HepG2 (cell line): ENCODE data around the gene MYOC. TPM values are rescaled to one million over a fixed set of nuclear protein-coding genes. Genes with fewer than 3 reads are reported as not detected.

Source experiments
- ATAC-seq: fragments of 200-7000 bp; cut with Tn5 transposase; 3 replicates; pipeline ENCODE4 v1.9.1; 2020; ENCODE audit warnings: mild to moderate bottlenecking, moderate library complexity
- BruUV-seq: library from RNA; stranded (reverse); fragments of 400-500 nt; replicated peaks from 2 replicates; lab custom pipeline; 2021; lab: Mats Ljungman, UMichigan
- CTCF ChIA-PET: fragments of 300-600 bp; formaldehyde crosslinking; extraction: SDS; loops from one replicate; lab custom pipeline; 2021; ENCODE audit warnings: low total read pairs, inconsistent platforms, low intra/inter-chr PET ratio; lab: Yijun Ruan, JAX
- POLR2A ChIA-PET: fragments of 350-600 bp; sonication (Branson Sonifier 250); formaldehyde crosslinking; loops from one replicate; lab custom pipeline; 2020; ENCODE audit warnings: antibody characterized with exemption, inconsistent platforms; lab: Yijun Ruan, JAX
- DNase-seq: peaks from one replicate; pipeline ENCODE4 v3.0.0-alpha.2; 2015; ENCODE audit warnings: low spot score
- FAIRE-seq: peaks from 3 replicates; lab custom pipeline; 2011; peaks lifted over from hg19 to GRCh38; lab: Jason Lieb, UNC
- H2AFZ ChIP-seq: one replicate; pipeline ENCODE4 v1.6.1; 2011; ENCODE audit warnings: low read length, inconsistent platforms
- H3K27ac ChIP-seq: fragments of 300-600 bp; 3 replicates; pipeline ENCODE4 v1.8.0; 2011; ENCODE audit warnings: mixed run types, mild to moderate bottlenecking, mixed read lengths, low read length, inconsistent platforms; ENCODE audit not compliant: insufficient read depth; ENCODE audit errors: extremely low read length
- H3K27me3 ChIP-seq, 2 experiments: fragments of 200-600 bp in 1 of 2; 2 replicates in 1 of 2; 3 replicates in 1 of 2; pipeline versions ENCODE4 v1.6.0 to v1.8.0; 2011; ENCODE audit warnings: low read length in 2 of 2, mild to moderate bottlenecking in 2 of 2, moderate library complexity in 2 of 2, inconsistent platforms in 1 of 2; ENCODE audit not compliant: insufficient read depth in 2 of 2, control insufficient read depth in 1 of 2
- H3K36me3 ChIP-seq, 2 experiments: fragments of 200-600 bp in 1 of 2; replicated peaks in 1 of 2; 2 replicates in 1 of 2; 3 replicates in 1 of 2; pipeline versions ENCODE4 v1.5.1 to v1.8.0; 2011; ENCODE audit warnings: low read length in 2 of 2, inconsistent platforms in 1 of 2; ENCODE audit not compliant: insufficient read depth in 2 of 2, control insufficient read depth in 1 of 2
- H3K4me1 ChIP-seq: 2 replicates; pipeline ENCODE4 v1.5.1; 2012; ENCODE audit warnings: low read length, inconsistent platforms; ENCODE audit not compliant: insufficient read depth
- H3K4me2 ChIP-seq: 2 replicates; pipeline ENCODE4 v1.6.0; 2011; ENCODE audit warnings: low read depth, low read length, inconsistent platforms
- H3K4me3 ChIP-seq, 3 experiments: fragments of 200-600 bp in 1 of 3; sonication (generic), shearing (Covaris generic) in 1 of 3; replicated peaks in 1 of 3; 2 replicates each; pipeline ENCODE4 v1.5.1; 2011 to 2016; ENCODE audit warnings: low read length in 3 of 3, inconsistent platforms in 2 of 3, low read depth in 2 of 3, mild to moderate bottlenecking in 2 of 3, control low read depth in 1 of 3, mixed read lengths in 1 of 3; ENCODE audit not compliant: insufficient read depth in 1 of 3
- H3K79me2 ChIP-seq: one replicate; pipeline ENCODE4 v1.6.1; 2011; ENCODE audit warnings: low read length, inconsistent platforms; ENCODE audit not compliant: insufficient read depth
- H3K9ac ChIP-seq: 2 replicates; pipeline ENCODE4 v1.6.0; 2011; ENCODE audit warnings: mild to moderate bottlenecking, low read depth, low read length, inconsistent platforms; ENCODE audit not compliant: insufficient read depth
- H3K9me3 ChIP-seq: 2 replicates; pipeline ENCODE4 v1.5.1; 2012; ENCODE audit warnings: mild to moderate bottlenecking, low read length
- H4K20me1 ChIP-seq: 2 replicates; pipeline ENCODE4 v1.6.0; 2011; ENCODE audit warnings: inconsistent platforms, mild to moderate bottlenecking, low read length, moderate library complexity; ENCODE audit not compliant: insufficient read depth
- GTF3A ChIP-seq: sonication (generic); formaldehyde crosslinking; conservative IDR thresholded peaks from 2 replicates; pipeline ENCODE4 v1.4.0; 2020; ENCODE audit warnings: mild to moderate bottlenecking, missing genetic modification reagents
- MIER2 ChIP-seq: IDR thresholded peaks from 2 replicates; pipeline ENCODE4 v1.6.1; 2016; ENCODE audit warnings: missing biosample characterization, missing genetic modification reagents
- PHF8 ChIP-seq: sonication (generic); formaldehyde crosslinking; IDR thresholded peaks from 2 replicates; pipeline ENCODE4 v1.5.0; 2020; ENCODE audit warnings: missing genetic modification reagents
- POLR2A ChIP-seq, 2 experiments: IDR thresholded peaks; 2 replicates each; pipeline ENCODE4 v1.6.1; 2011; ENCODE audit warnings: low read depth in 2 of 2, low read length in 2 of 2, mild to moderate bottlenecking in 1 of 2, moderate library complexity in 1 of 2; ENCODE audit not compliant: insufficient read depth in 1 of 2
- REST ChIP-seq, 2 experiments: IDR thresholded peaks; 2 replicates each; pipeline ENCODE4 v1.6.1; 2011 to 2012; ENCODE audit warnings: low read length in 2 of 2, borderline replicate concordance in 1 of 2, low read depth in 1 of 2, mild to moderate bottlenecking in 1 of 2, moderate library complexity in 1 of 2
- SMARCC2 ChIP-seq: fragments of 450-650 bp; IDR thresholded peaks from 2 replicates; pipeline ENCODE4 v1.6.1; 2017; ENCODE audit warnings: antibody characterized with exemption, mild to moderate bottlenecking
- ZFX ChIP-seq: sonication (generic); formaldehyde crosslinking; IDR thresholded peaks from 2 replicates; pipeline ENCODE4 v1.4.0; 2020; ENCODE audit warnings: mild to moderate bottlenecking, low read depth, missing genetic modification reagents, moderate library complexity
- ZNF354B ChIP-seq: sonication (generic); formaldehyde crosslinking; IDR thresholded peaks from 2 replicates; pipeline ENCODE4 v1.8.0; 2022; ENCODE audit warnings: mild to moderate bottlenecking, missing genetic modification reagents
- ZNF607 ChIP-seq: sonication (generic); formaldehyde crosslinking; IDR thresholded peaks from 2 replicates; pipeline ENCODE4 v1.5.1; 2020; ENCODE audit warnings: missing genetic modification reagents, mild to moderate bottlenecking, borderline replicate concordance
- ZNF780A ChIP-seq: sonication (generic); formaldehyde crosslinking; IDR thresholded peaks from 2 replicates; pipeline ENCODE4 v1.8.0; 2022; ENCODE audit warnings: mild to moderate bottlenecking, missing genetic modification reagents, moderate library complexity
- ZNF878 ChIP-seq: sonication (generic); formaldehyde crosslinking; IDR thresholded peaks from 2 replicates; pipeline ENCODE4 v1.8.1; 2023; ENCODE audit warnings: mild to moderate bottlenecking, missing genetic modification reagents, moderate library complexity
- WGBS: methylation state at CpG from one replicate; pipeline ENCODE4 v1.1.6; 2017; ENCODE audit warnings: low lambda C conversion rate; 5-methylcytosine and 5-hydroxymethylcytosine counted together
- in situ Hi-C: cut with HindIII; loops from 2 replicates; pipeline ENCODE4 v1.10.0; 2017; ENCODE audit warnings: low pct_unique_long_range_greater_than_20kb; ENCODE audit not compliant: extremely low pct_ligation_motif_present
- intact Hi-C: fragments of 100-400 bp; cut with micrococcal nuclease; formaldehyde crosslinking; loops from one replicate; pipeline ENCODE4 v1.10.0; 2022; ENCODE audit not compliant: unreplicated experiment
- polyA plus RNA-seq, 8 experiments: library from polyadenylated mRNA; depleted of rRNA in 3 of 8; stranded (reverse) in 7 of 8; unstranded in 1 of 8; fragments of >200 nt; fragmentation: Illumina TruSeq in 4 of 8; extraction: Trizol in 4 of 8; gene quantifications; 2 replicates each; pipeline versions ENCODE4 v1.2.1 to v1.2.3, GENCODE V29; 2011 to 2016; ENCODE audit warnings: low read depth in 4 of 8, missing spikeins in 1 of 8, mixed read lengths in 1 of 8; ENCODE audit not compliant: insufficient read depth in 1 of 8
- total RNA-seq, 5 experiments: library from RNA; depleted of rRNA; stranded (reverse); fragments of >200 nt; fragmentation: Illumina TruSeq; extraction: Trizol; gene quantifications; 2 replicates each; pipeline ENCODE4 v1.2.3, GENCODE V29; 2016; ENCODE audit warnings: low read depth in 1 of 5

MYOC gene
- total and polyA plus RNA-seq, 2 of the 13 experiments (the other 11 are each of a cell fraction or from before 2014, with no cell fraction given): not detected

- no peaks in the 10 kb centered on the region for H3K79me2 ChIP-seq
- H3K27me3 ChIP-seq: peaks cover 2 to 3% of the 10 kb centered on the region in 2 experiments; a peak in 2 of 5 replicates
- H3K27ac ChIP-seq: no peak overlapping the region
- FAIRE-seq: no peak
- BruUV-seq: no TSS peak
- ChIA-PET CTCF (no interaction called here), POLR2A (no interaction called here)
- H2AFZ ChIP-seq: no peak overlapping the region
- in situ Hi-C loops (no loop called here), intact Hi-C loops (loop anchor here (5.0 kb wide), 1 partner anchor 981 kb away; no protein-coding TSS in a partner anchor)
- no peak overlapping the region for H3K4me3 ChIP-seq
- peaks cover 14% of the 10 kb centered on the region for H3K4me1 ChIP-seq
- no peak overlapping the region for H3K9ac ChIP-seq
- ATAC-seq: no peak
- H4K20me1 ChIP-seq: no peaks in the 10 kb centered on the region
- TF ChIP-seq ZFX (CRISPR knock-in tag): no peak
- TF ChIP-seq GTF3A (CRISPR knock-in tag): no peak
- no peak for TF ChIP-seq PHF8 (CRISPR knock-in tag)
- no peak for TF ChIP-seq ZNF354B (CRISPR knock-in tag)
- TF ChIP-seq ZNF780A (CRISPR knock-in tag): no peak
- TF ChIP-seq REST (IDR thresholded peaks at IDR 0.05; ENCODE audit: borderline replicate concordance in 1 of 2, low read depth in 1 of 2, low read length in 2 of 2): peak; percentile 51 to 91
- TF ChIP-seq SMARCC2: no peak
- TF ChIP-seq ZNF878 (CRISPR knock-in tag): no peak
- TF ChIP-seq MIER2 (CRISPR knock-in tag): peak; percentile 88
- no peak for TF ChIP-seq POLR2A (IDR thresholded peaks at IDR 0.05; ENCODE audit: insufficient read depth in 1 of 2, low read depth in 2 of 2, low read length in 2 of 2)
- no peak for TF ChIP-seq ZNF607 (CRISPR knock-in tag)
- H3K9me3 ChIP-seq: no peaks in the 10 kb centered on the region
- no peak overlapping the region for H3K4me2 ChIP-seq
- no peaks in the 10 kb centered on the region for H3K36me3 ChIP-seq
- 8% methylated on average over 4 of the region's 11 CpGs for WGBS
- no peak for DNase-seq
These were observed 16.3 kb downstream of the MYOC start for GRCh38 chr1:171636141-171636540.
